ENCODE measurements around the gene PARD3B.

DNA sequence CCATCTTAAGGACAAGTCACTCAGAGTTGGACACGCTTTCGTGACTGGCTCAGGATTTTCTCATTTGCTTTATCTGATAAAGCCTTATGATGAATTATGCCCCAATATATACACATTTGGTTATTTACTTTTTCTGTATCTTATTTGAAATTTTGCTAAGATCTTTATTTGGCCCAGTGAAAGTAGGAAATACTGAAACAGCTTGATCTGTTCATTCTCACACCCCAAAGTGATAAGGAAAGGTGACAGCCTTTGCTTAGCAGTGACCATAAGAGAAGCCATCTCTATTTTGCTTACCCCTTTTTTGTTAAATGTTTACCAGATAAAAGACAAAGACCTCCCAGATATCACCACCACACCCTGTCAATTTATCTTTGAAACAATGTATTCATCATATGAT is 428.3 kb downstream of the PARD3B start:
- TF ChIP-seq, protein P1, sequence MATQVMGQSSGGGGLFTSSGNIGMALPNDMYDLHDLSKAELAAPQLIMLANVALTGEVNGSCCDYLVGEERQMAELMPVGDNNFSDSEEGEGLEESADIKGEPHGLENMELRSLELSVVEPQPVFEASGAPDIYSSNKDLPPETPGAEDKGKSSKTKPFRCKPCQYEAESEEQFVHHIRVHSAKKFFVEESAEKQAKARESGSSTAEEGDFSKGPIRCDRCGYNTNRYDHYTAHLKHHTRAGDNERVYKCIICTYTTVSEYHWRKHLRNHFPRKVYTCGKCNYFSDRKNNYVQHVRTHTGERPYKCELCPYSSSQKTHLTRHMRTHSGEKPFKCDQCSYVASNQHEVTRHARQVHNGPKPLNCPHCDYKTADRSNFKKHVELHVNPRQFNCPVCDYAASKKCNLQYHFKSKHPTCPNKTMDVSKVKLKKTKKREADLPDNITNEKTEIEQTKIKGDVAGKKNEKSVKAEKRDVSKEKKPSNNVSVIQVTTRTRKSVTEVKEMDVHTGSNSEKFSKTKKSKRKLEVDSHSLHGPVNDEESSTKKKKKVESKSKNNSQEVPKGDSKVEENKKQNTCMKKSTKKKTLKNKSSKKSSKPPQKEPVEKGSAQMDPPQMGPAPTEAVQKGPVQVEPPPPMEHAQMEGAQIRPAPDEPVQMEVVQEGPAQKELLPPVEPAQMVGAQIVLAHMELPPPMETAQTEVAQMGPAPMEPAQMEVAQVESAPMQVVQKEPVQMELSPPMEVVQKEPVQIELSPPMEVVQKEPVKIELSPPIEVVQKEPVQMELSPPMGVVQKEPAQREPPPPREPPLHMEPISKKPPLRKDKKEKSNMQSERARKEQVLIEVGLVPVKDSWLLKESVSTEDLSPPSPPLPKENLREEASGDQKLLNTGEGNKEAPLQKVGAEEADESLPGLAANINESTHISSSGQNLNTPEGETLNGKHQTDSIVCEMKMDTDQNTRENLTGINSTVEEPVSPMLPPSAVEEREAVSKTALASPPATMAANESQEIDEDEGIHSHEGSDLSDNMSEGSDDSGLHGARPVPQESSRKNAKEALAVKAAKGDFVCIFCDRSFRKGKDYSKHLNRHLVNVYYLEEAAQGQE (IDR thresholded peaks at IDR 0.05; ENCODE audit: insufficient replicate concordance, low read depth) = no peak
- TF ChIP-seq, protein P2, sequence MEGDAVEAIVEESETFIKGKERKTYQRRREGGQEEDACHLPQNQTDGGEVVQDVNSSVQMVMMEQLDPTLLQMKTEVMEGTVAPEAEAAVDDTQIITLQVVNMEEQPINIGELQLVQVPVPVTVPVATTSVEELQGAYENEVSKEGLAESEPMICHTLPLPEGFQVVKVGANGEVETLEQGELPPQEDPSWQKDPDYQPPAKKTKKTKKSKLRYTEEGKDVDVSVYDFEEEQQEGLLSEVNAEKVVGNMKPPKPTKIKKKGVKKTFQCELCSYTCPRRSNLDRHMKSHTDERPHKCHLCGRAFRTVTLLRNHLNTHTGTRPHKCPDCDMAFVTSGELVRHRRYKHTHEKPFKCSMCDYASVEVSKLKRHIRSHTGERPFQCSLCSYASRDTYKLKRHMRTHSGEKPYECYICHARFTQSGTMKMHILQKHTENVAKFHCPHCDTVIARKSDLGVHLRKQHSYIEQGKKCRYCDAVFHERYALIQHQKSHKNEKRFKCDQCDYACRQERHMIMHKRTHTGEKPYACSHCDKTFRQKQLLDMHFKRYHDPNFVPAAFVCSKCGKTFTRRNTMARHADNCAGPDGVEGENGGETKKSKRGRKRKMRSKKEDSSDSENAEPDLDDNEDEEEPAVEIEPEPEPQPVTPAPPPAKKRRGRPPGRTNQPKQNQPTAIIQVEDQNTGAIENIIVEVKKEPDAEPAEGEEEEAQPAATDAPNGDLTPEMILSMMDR (IDR thresholded peaks at IDR 0.05; ENCODE audit: insufficient read depth, low read length) = no peak
- no peak for TF ChIP-seq POLR2AphosphoS5 (IDR thresholded peaks at IDR 0.05; ENCODE audit: low read depth)
- TF ChIP-seq SPI1 (IDR thresholded peaks at IDR 0.05; ENCODE audit: borderline replicate concordance, low read depth) = no peak
